Neural cell (in vitro differentiated cells): ENCODE results near the gene MAGI2. TPM values are rescaled to one million over a fixed set of nuclear protein-coding genes. Genes with fewer than 3 reads are reported as not detected.

Source experiments
- H2AFZ ChIP-seq: fragments of 200-600, 300-800 bp; sonication (generic), shearing (Covaris generic); 2 replicates; pipeline ENCODE4 v1.6.0; 2014; ENCODE audit warnings: low read depth, mild to moderate bottlenecking, antibody characterized with exemption, low read length, moderate library complexity
- H3F3A ChIP-seq: fragments of 200-600 bp; shearing (Covaris generic); 2 replicates; pipeline ENCODE4 v1.6.1; 2016; ENCODE audit warnings: mild to moderate bottlenecking, moderate library complexity, mixed read lengths, antibody characterized with exemption, low read length; ENCODE audit not compliant: insufficient read depth, poor library complexity, severe bottlenecking
- H3K27ac ChIP-seq: fragments of 200-600, 300-800 bp; sonication (generic), shearing (Covaris generic); 2 replicates; pipeline ENCODE4 v1.5.1; 2014; ENCODE audit warnings: mild to moderate bottlenecking, low read length, moderate library complexity
- H3K27me3 ChIP-seq: fragments of 300-800, 200-600 bp; sonication (generic), shearing (Covaris generic); 2 replicates; pipeline ENCODE4 v1.6.0; 2014; ENCODE audit warnings: mild to moderate bottlenecking, low read depth, low read length, moderate library complexity; ENCODE audit not compliant: insufficient read depth
- H3K36me3 ChIP-seq: fragments of 300-800, 200-600 bp; sonication (generic), shearing (Covaris generic); 2 replicates; pipeline ENCODE4 v1.5.1; 2014; ENCODE audit warnings: mild to moderate bottlenecking, antibody characterized with exemption, low read length, moderate library complexity; ENCODE audit not compliant: insufficient read depth
- H3K4me2 ChIP-seq: fragments of 300-800, 200-600 bp; sonication (generic), shearing (Covaris generic); 2 replicates; pipeline ENCODE4 v1.6.0; 2014; ENCODE audit warnings: mild to moderate bottlenecking, low read length
- H3K4me3 ChIP-seq: fragments of 300-800, 200-600 bp; sonication (generic), shearing (Covaris generic); 2 replicates; pipeline ENCODE4 v1.5.1; 2014; ENCODE audit warnings: mild to moderate bottlenecking, low read length, moderate library complexity
- H3K79me2 ChIP-seq: fragments of 200-600 bp; shearing (Covaris generic); replicated peaks from 2 replicates; pipeline ENCODE4 v1.6.0; 2014; ENCODE audit warnings: mild to moderate bottlenecking, low read length, moderate library complexity; ENCODE audit not compliant: insufficient read depth
- H3K9ac ChIP-seq: fragments of 300-800, 200-600 bp; sonication (generic), shearing (Covaris generic); 2 replicates; pipeline ENCODE4 v1.6.1; 2016; ENCODE audit warnings: mild to moderate bottlenecking, low read length, mixed read lengths
- H3K9me2 ChIP-seq: fragments of 200-600 bp; shearing (Covaris generic); 2 replicates; pipeline ENCODE4 v1.6.1; 2016; ENCODE audit warnings: mild to moderate bottlenecking, low read length, mixed read lengths; ENCODE audit not compliant: insufficient read depth
- H3K9me3 ChIP-seq: fragments of 200-600, 300-800 bp; sonication (generic), shearing (Covaris generic); 2 replicates; pipeline ENCODE4 v1.6.1; 2016; ENCODE audit warnings: mild to moderate bottlenecking, mixed run types, low read length, moderate library complexity, mixed read lengths
- H4K20me1 ChIP-seq: fragments of 200-600 bp; shearing (Covaris generic); 2 replicates; pipeline ENCODE4 v1.6.1; 2016; ENCODE audit warnings: mild to moderate bottlenecking, mixed run types; ENCODE audit not compliant: insufficient read depth
- CTCF ChIP-seq: fragments of 450-650 bp; IDR thresholded peaks from 2 replicates; pipeline ENCODE4 v1.5.1; 2014; ENCODE audit warnings: antibody characterized with exemption, mild to moderate bottlenecking, moderate library complexity; ENCODE audit not compliant: poor library complexity, severe bottlenecking
- EP300 ChIP-seq: fragments of 450-650 bp; conservative IDR thresholded peaks from 2 replicates; pipeline ENCODE4 v1.6.1; 2014; ENCODE audit warnings: antibody characterized with exemption, mild to moderate bottlenecking, moderate library complexity; ENCODE audit not compliant: poor library complexity, severe bottlenecking
- EZH2 ChIP-seq: fragments of 200-600, 300-800 bp; shearing (Covaris generic), sonication (generic); IDR thresholded peaks from 2 replicates; pipeline ENCODE4 v1.6.1; 2014; ENCODE audit warnings: antibody characterized with exemption, low read length, borderline replicate concordance, mild to moderate bottlenecking; ENCODE audit not compliant: insufficient read depth, poor library complexity, severe bottlenecking
- MXI1 ChIP-seq: fragments of 450-650 bp; conservative IDR thresholded peaks from 2 replicates; pipeline ENCODE4 v1.6.1; 2014; ENCODE audit warnings: antibody characterized with exemption, mild to moderate bottlenecking; ENCODE audit not compliant: poor library complexity, severe bottlenecking
- POLR2AphosphoS5 ChIP-seq: IDR thresholded peaks from 2 replicates; pipeline ENCODE4 v1.6.1; 2012
- RAD21 ChIP-seq: fragments of 450-650 bp; conservative IDR thresholded peaks from 2 replicates; pipeline ENCODE4 v1.6.1; 2014; ENCODE audit warnings: antibody characterized with exemption, mild to moderate bottlenecking, moderate library complexity
- SMC3 ChIP-seq: fragments of 450-650 bp; conservative IDR thresholded peaks from 2 replicates; pipeline ENCODE4 v1.6.1; 2014; ENCODE audit warnings: antibody characterized with exemption, mild to moderate bottlenecking, moderate library complexity; ENCODE audit not compliant: poor library complexity
- TAF1 ChIP-seq: IDR thresholded peaks from 2 replicates; pipeline ENCODE4 v1.6.1; 2012; ENCODE audit warnings: low read depth
- polyA plus RNA-seq: library from polyadenylated mRNA; depleted of rRNA; stranded (reverse); fragments of >200 nt; gene quantifications from 2 replicates; pipeline ENCODE4 v1.2.3, GENCODE V29; 2014
- TF ChIP-seq, protein P1 (sequence below): IDR thresholded peaks from 2 replicates; pipeline ENCODE4 v1.6.1; 2012; ENCODE audit warnings: borderline replicate concordance

MAGI2 gene
- polyA plus RNA-seq, 1 donor from 2014 or later: 19.3 TPM

- Histone ChIP-seq H3K79me2 (no peaks in the 10 kb centered on the region), H3K27me3 (no peaks in the 10 kb centered on the region), H3K9me3 (no peaks in the 10 kb centered on the region), H4K20me1 (no peaks in the 10 kb centered on the region), H3K36me3 (no peaks in the 10 kb centered on the region), H2AFZ (no peak overlapping the region), H3K4me2 (no peak overlapping the region), H3K27ac (no peak overlapping the region), H3F3A (no peaks in the 10 kb centered on the region), H3K4me3 (no peak overlapping the region), H3K9ac (no peak overlapping the region), H3K9me2 (no peaks in the 10 kb centered on the region)
- TF ChIP-seq MXI1: no peak
- TF ChIP-seq, protein P1, sequence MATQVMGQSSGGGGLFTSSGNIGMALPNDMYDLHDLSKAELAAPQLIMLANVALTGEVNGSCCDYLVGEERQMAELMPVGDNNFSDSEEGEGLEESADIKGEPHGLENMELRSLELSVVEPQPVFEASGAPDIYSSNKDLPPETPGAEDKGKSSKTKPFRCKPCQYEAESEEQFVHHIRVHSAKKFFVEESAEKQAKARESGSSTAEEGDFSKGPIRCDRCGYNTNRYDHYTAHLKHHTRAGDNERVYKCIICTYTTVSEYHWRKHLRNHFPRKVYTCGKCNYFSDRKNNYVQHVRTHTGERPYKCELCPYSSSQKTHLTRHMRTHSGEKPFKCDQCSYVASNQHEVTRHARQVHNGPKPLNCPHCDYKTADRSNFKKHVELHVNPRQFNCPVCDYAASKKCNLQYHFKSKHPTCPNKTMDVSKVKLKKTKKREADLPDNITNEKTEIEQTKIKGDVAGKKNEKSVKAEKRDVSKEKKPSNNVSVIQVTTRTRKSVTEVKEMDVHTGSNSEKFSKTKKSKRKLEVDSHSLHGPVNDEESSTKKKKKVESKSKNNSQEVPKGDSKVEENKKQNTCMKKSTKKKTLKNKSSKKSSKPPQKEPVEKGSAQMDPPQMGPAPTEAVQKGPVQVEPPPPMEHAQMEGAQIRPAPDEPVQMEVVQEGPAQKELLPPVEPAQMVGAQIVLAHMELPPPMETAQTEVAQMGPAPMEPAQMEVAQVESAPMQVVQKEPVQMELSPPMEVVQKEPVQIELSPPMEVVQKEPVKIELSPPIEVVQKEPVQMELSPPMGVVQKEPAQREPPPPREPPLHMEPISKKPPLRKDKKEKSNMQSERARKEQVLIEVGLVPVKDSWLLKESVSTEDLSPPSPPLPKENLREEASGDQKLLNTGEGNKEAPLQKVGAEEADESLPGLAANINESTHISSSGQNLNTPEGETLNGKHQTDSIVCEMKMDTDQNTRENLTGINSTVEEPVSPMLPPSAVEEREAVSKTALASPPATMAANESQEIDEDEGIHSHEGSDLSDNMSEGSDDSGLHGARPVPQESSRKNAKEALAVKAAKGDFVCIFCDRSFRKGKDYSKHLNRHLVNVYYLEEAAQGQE: no peak
- no peak for TF ChIP-seq POLR2AphosphoS5
- TF ChIP-seq TAF1: no peak
- TF ChIP-seq EZH2: no peak
- no peak for TF ChIP-seq EP300
- no peak for TF ChIP-seq RAD21
- TF ChIP-seq SMC3: no peak
- no peak for TF ChIP-seq CTCF
These were observed 1467.5 kb downstream of the MAGI2 start for GRCh38 chr7:77985974-77986339.

DNA sequence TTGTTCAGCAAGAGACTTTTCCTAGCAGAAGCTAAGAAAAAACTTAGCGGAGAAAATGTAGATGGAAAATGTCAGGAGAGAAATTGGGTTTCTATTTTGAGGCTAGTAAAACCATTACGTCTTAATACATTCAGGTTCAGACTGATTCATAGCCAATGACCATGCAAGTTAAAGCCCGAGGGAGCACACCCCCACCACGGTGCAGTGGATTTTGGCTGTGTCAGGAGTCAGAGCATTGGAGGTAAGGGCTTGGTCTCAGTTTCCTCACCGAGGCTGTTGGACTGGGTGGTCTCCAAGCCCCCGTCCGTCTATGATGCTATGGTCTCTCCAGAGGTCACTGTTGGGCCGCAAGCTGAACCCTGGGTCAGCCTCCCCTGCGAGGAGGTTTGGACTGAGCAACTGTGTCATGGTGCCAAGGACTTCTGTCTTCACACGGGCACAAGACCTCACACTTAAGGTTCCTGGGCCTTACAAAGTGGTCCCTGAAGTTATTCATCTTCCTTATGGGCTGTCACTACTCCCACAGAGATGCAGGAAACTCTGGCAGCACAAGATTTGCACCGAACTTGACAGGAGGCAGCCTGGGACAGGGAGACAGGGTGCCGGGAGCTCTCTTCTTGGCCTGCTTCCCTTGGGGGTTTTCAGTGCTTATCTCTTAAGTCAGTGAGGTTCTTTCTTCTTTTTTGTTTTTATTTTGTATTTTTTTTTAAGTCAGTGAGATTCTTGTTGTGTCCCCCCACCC lies 1468.1 kb downstream of the MAGI2 start:
- TF ChIP-seq POLR2AphosphoS5 (no peak), TAF1 (no peak), CTCF (no peak), SMC3 (no peak), MXI1 (no peak), EP300 (no peak), RAD21 (no peak), EZH2 (no peak)
- TF ChIP-seq, protein P1: no peak
- Histone ChIP-seq H3K4me2 (no peak overlapping the region), H3K27me3 (no peaks in the 10 kb centered on the region), H3K9me2 (no peaks in the 10 kb centered on the region), H3K9me3 (no peaks in the 10 kb centered on the region), H3K27ac (no peak overlapping the region), H3K4me3 (no peak overlapping the region), H3K79me2 (no peaks in the 10 kb centered on the region), H4K20me1 (no peaks in the 10 kb centered on the region), H3K36me3 (no peaks in the 10 kb centered on the region), H3F3A (no peaks in the 10 kb centered on the region), H2AFZ (no peak overlapping the region), H3K9ac (no peak overlapping the region)
